ENCODE measurements around the gene PEX26. TPM values are rescaled to one million over a fixed set of nuclear protein-coding genes. Genes with fewer than 3 reads are reported as not detected.
A peak's percentile ranks its signal among the peaks of the same experiment; 100 is the strongest.

PEX26 gene
- total and polyA plus RNA-seq, 2 of the 13 experiments (the other 11 are each of a cell fraction or from before 2014, with no cell fraction given), result 10.6 to 25.1 TPM

GRCh38 chr22:18148293-18148965 lies 70.6 kb downstream of the PEX26 start (continued):
- 0 out of 2 replicates have a peak, but pooled peaks have one; percentile 48 for TF ChIP-seq ZHX2 (IDR thresholded peaks at IDR 0.05; ENCODE audit: low read depth)
- TF ChIP-seq ZHX2 (CRISPR knock-in tag; IDR thresholded peaks at IDR 0.05; ENCODE audit: borderline replicate concordance), result no peak
- no peak for TF ChIP-seq MEIS1 (CRISPR knock-in tag; IDR thresholded peaks at IDR 0.05; ENCODE audit: borderline replicate concordance)
- TF ChIP-seq ZNF382 (CRISPR knock-in tag; IDR thresholded peaks at IDR 0.05; ENCODE audit: borderline replicate concordance), result no peak
- peak; percentile 85 for TF ChIP-seq CREM (IDR thresholded peaks at IDR 0.05)
- no peak for TF ChIP-seq CREM (CRISPR knock-in tag; IDR thresholded peaks at IDR 0.05)
- TF ChIP-seq FOXO1 (CRISPR knock-in tag; IDR thresholded peaks at IDR 0.05), result peak; percentile 97
- TF ChIP-seq, protein P1, sequence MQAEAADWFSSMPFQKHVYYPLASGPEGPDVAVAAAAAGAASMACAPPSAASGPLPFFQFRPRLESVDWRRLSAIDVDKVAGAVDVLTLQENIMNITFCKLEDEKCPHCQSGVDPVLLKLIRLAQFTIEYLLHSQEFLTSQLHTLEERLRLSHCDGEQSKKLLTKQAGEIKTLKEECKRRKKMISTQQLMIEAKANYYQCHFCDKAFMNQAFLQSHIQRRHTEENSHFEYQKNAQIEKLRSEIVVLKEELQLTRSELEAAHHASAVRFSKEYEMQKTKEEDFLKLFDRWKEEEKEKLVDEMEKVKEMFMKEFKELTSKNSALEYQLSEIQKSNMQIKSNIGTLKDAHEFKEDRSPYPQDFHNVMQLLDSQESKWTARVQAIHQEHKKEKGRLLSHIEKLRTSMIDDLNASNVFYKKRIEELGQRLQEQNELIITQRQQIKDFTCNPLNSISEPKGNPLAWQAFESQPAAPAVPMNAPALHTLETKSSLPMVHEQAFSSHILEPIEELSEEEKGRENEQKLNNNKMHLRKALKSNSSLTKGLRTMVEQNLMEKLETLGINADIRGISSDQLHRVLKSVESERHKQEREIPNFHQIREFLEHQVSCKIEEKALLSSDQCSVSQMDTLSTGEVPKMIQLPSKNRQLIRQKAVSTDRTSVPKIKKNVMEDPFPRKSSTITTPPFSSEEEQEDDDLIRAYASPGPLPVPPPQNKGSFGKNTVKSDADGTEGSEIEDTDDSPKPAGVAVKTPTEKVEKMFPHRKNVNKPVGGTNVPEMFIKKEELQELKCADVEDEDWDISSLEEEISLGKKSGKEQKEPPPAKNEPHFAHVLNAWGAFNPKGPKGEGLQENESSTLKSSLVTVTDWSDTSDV (CRISPR knock-in tag; IDR thresholded peaks at IDR 0.05), result no peak
- TF ChIP-seq TCF7L2 (IDR thresholded peaks at IDR 0.05; ENCODE audit: low read depth, low read length), result no peak
- TF ChIP-seq BCLAF1 (IDR thresholded peaks at IDR 0.05), result no peak
- no peak for TF ChIP-seq GTF2F1 (IDR thresholded peaks at IDR 0.05; ENCODE audit: low read length)
- TF ChIP-seq ELF4 (CRISPR knock-in tag; IDR thresholded peaks at IDR 0.05; ENCODE audit: borderline replicate concordance), result no peak; the same call in 1 of the 2 replicates
- no peak for TF ChIP-seq PHB2 (IDR thresholded peaks at IDR 0.05; ENCODE audit: partially characterized antibody)
- no peak for TF ChIP-seq SNAI1 (CRISPR knock-in tag; IDR thresholded peaks at IDR 0.05; ENCODE audit: borderline replicate concordance)
- no peak for TF ChIP-seq SMAD9 (CRISPR knock-in tag; IDR thresholded peaks at IDR 0.05)
- TF ChIP-seq ZNF451 (CRISPR knock-in tag; IDR thresholded peaks at IDR 0.05), result peak; percentile 68; the same call in 1 of the 2 replicates
- TF ChIP-seq ZNF512 (CRISPR knock-in tag; IDR thresholded peaks at IDR 0.05), result no peak; the same call in 1 of the 2 replicates
